GM10266 (cell line): ENCODE measurements around the gene PTPRM.

Experiments
- DNase-seq: peaks from one replicate; pipeline ENCODE4 v3.0.0; 2012; ENCODE audit errors: extremely low spot score
- CTCF ChIP-seq: IDR thresholded peaks from 2 replicates; pipeline ENCODE4 v1.5.1; 2012; ENCODE audit warnings: mild to moderate bottlenecking, low read depth; ENCODE audit not compliant: control insufficient read depth, insufficient read depth; ENCODE audit errors: missing control alignments

The PTPRM gene

GRCh38 chr18:7789856-7790552, 222.9 kb downstream of the PTPRM start:
- no peak for DNase-seq
- TF ChIP-seq CTCF = no peak

- TF ChIP-seq CTCF = no peak
Observed at GRCh38 chr18:7793100-7793499, 226.0 kb downstream of the PTPRM start.

GRCh38 chr18:7803956-7804469, 236.9 kb downstream of the PTPRM start:
- no peak for TF ChIP-seq CTCF

More at GRCh38 chr18:7793100-7793499, 226.0 kb downstream of the PTPRM start:
- no peak for DNase-seq

GRCh38 chr18:7805096-7805495, 238.0 kb downstream of the PTPRM start:
- no peak for TF ChIP-seq CTCF
- no peak for DNase-seq

More at GRCh38 chr18:7803956-7804469, 236.9 kb downstream of the PTPRM start:
- DNase-seq = no peak

- DNase-seq = no peak
- no peak for TF ChIP-seq CTCF
Observed at GRCh38 chr18:7805880-7806279, 238.8 kb downstream of the PTPRM start.

- no peak for DNase-seq
Observed at GRCh38 chr18:7807936-7808453, 240.9 kb downstream of the PTPRM start.

More at GRCh38 chr18:7807936-7808453, 240.9 kb downstream of the PTPRM start:
- TF ChIP-seq CTCF = no peak
